ENCODE results near the gene DHODH. TPM values are rescaled to one million over a fixed set of nuclear protein-coding genes. Genes with fewer than 3 reads are reported as not detected.

DHODH gene
- total and polyA plus RNA-seq, 2 experiments from 2014 or later = 10.7 to 15.1 TPM

- TF ChIP-seq REST (IDR thresholded peaks at IDR 0.05; ENCODE audit: unreplicated experiment) (no peak), ETS1 (IDR thresholded peaks at IDR 0.05) (no peak), POLR2AphosphoS5 (IDR thresholded peaks at IDR 0.05; ENCODE audit: low read depth) (no peak), CREB1 (CRISPR knock-in tag; IDR thresholded peaks at IDR 0.05; ENCODE audit: low read depth) (no peak)
Measured at GRCh38 chr16:71986131-71986530, 22.4 kb upstream of the DHODH start (continued).

GRCh38 chr16:71995038-71995437 is 13.5 kb upstream of the DHODH start:
- DNase-seq (ENCODE audit: low spot score) (peak; percentile 15), ATAC-seq (peak; percentile 54)
- Mint-ChIP-seq H3K27me3 (ENCODE audit: insufficient read depth, low read depth, poor library complexity) (peaks cover 4% of the 10 kb centered on the region), H3K9me3 (no peaks in the 10 kb centered on the region), H3K4me1 (no peaks in the 10 kb centered on the region), H3K4me3 (no peak overlapping the region), H3K27ac (no peak overlapping the region), H3K36me3 (ENCODE audit: low read depth) (no peaks in the 10 kb centered on the region)
- Histone ChIP-seq H3K4me3 (no peak overlapping the region), H3K9me2 (ENCODE audit: insufficient read depth) (no peaks in the 10 kb centered on the region), H3K79me2 (replicated peaks; ENCODE audit: insufficient read depth) (no peaks in the 10 kb centered on the region), H3K4me2 (no peak overlapping the region), H2AFZ (no peak overlapping the region), H3K4me1 (ENCODE audit: insufficient read depth) (no peaks in the 10 kb centered on the region), H3K36me3 (ENCODE audit: insufficient read depth) (no peaks in the 10 kb centered on the region), H3K27ac (ENCODE audit: low read depth) (no peak overlapping the region), H3K27me3 (ENCODE audit: insufficient read depth) (no peaks in the 10 kb centered on the region), H3F3A (replicated peaks; ENCODE audit: low read depth) (no peaks in the 10 kb centered on the region), H4K20me1 (replicated peaks; ENCODE audit: insufficient read depth) (no peaks in the 10 kb centered on the region; the same call in 1 of the 2 replicates)
- TF ChIP-seq ZNF462 (CRISPR knock-in tag; IDR thresholded peaks at IDR 0.05) (no peak), STAT1 (IDR thresholded peaks at IDR 0.05; ENCODE audit: unreplicated experiment) (no peak), JUNB (IDR thresholded peaks at IDR 0.05; ENCODE audit: unreplicated experiment) (no peak), REST (IDR thresholded peaks at IDR 0.05; ENCODE audit: unreplicated experiment) (no peak), CTCF (conservative IDR thresholded peaks at IDR 0.05; ENCODE audit: low read depth in 2 of 2) (no peak), ZNF331 (CRISPR knock-in tag; IDR thresholded peaks at IDR 0.05; ENCODE audit: low read depth) (no peak)
